ENCODE results near the gene SNRPE. TPM values are rescaled to one million over a fixed set of nuclear protein-coding genes. Genes with fewer than 3 reads are reported as not detected.

The SNRPE gene
- total RNA-seq, 1 experiment from 2014 or later = 217 TPM

GRCh38 chr1:203880606-203881005, 19.2 kb downstream of the SNRPE start:
- BruUV-seq (replicated peaks) = no TSS peak
- no peak for DNase-seq (ENCODE audit: low read depth, low spot score)
- no peak for TF ChIP-seq TCF7L2 (IDR thresholded peaks at IDR 0.05; ENCODE audit: low read depth, low read length)
- TF ChIP-seq POLR2AphosphoS5 (IDR thresholded peaks at IDR 0.05; ENCODE audit: low read depth, low read length) = no peak
- no peak for TF ChIP-seq REST (IDR thresholded peaks at IDR 0.05; ENCODE audit: insufficient read depth in 1 of 2, low read depth in 2 of 2, low read length in 1 of 2)
- TF ChIP-seq CTCF (IDR thresholded peaks at IDR 0.05) = no peak
- TF ChIP-seq SIN3A (IDR thresholded peaks at IDR 0.05; ENCODE audit: borderline replicate concordance, insufficient read depth, low read depth, low read length) = no peak
- ChIA-PET CTCF (interaction anchor here (1.0 kb wide), 1 partner anchor 9 kb away, joined by 3 read pairs; no protein-coding TSS in a partner anchor), POLR2A (no interaction called here)
- Histone ChIP-seq H3K27ac (ENCODE audit: low read length) (no peak overlapping the region), H3K4me1 (ENCODE audit: control insufficient read depth, insufficient read depth, low read length) (no peaks in the 10 kb centered on the region), H3K9me3 (ENCODE audit: control insufficient read depth, insufficient read depth, low read depth, low read length) (no peaks in the 10 kb centered on the region), H3K4me3 (ENCODE audit: low read depth in 2 of 2, low read length in 2 of 2) (no peak overlapping the region), H3K36me3 (ENCODE audit: control insufficient read depth, insufficient read depth, low read length) (no peaks in the 10 kb centered on the region), H3K27me3 (ENCODE audit: control insufficient read depth, insufficient read depth, low read length) (no peaks in the 10 kb centered on the region)
- intact Hi-C loops (cut with micrococcal nuclease; ENCODE audit: unreplicated experiment) (no loop called here), in situ Hi-C loops (cut with HindIII; ENCODE audit: low pct_unique_long_range_greater_than_20kb, low sequenced_read_pairs) (no loop called here)
- no peak for ATAC-seq

GRCh38 chr1:203888807-203889251, 27.4 kb downstream of the SNRPE start:
- H3K27me3 ChIP-seq (ENCODE audit: control insufficient read depth, insufficient read depth, low read length) = no peaks in the 10 kb centered on the region
- peak; percentile 56 for DNase-seq (ENCODE audit: low read depth, low spot score)
- no TSS peak for BruUV-seq (replicated peaks)
- ChIA-PET POLR2A (no interaction called here), CTCF (no interaction called here)
- peak; percentile 77 for ATAC-seq
- in situ Hi-C loops (cut with HindIII; ENCODE audit: low pct_unique_long_range_greater_than_20kb, low sequenced_read_pairs) = no loop called here
- H3K36me3 ChIP-seq (ENCODE audit: control insufficient read depth, insufficient read depth, low read length) = no peaks in the 10 kb centered on the region
- TF ChIP-seq CTCF (IDR thresholded peaks at IDR 0.05) (no peak), TCF7L2 (IDR thresholded peaks at IDR 0.05; ENCODE audit: low read depth, low read length) (no peak), POLR2AphosphoS5 (IDR thresholded peaks at IDR 0.05; ENCODE audit: low read depth, low read length) (no peak), SIN3A (IDR thresholded peaks at IDR 0.05; ENCODE audit: borderline replicate concordance, insufficient read depth, low read depth, low read length) (no peak), REST (IDR thresholded peaks at IDR 0.05; ENCODE audit: insufficient read depth in 1 of 2, low read depth in 2 of 2, low read length in 1 of 2) (no peak)
- H3K27ac ChIP-seq (ENCODE audit: low read length) = peak overlapping the region; percentile 64
- no peaks in the 10 kb centered on the region for H3K9me3 ChIP-seq (ENCODE audit: control insufficient read depth, insufficient read depth, low read depth, low read length)
- H3K4me3 ChIP-seq (ENCODE audit: low read depth in 2 of 2, low read length in 2 of 2) = no peak overlapping the region
- intact Hi-C loops (cut with micrococcal nuclease; ENCODE audit: unreplicated experiment) = no loop called here
- H3K4me1 ChIP-seq (ENCODE audit: control insufficient read depth, insufficient read depth, low read length) = peaks cover 13% of the 10 kb centered on the region

Data from Panc1 (cell line).